Gastrocnemius medialis (tissue), 4 donors: ENCODE data around the gene INPP5J. TPM values are rescaled to one million over a fixed set of nuclear protein-coding genes. Genes with fewer than 3 reads are reported as not detected.

ENCODE experiments used
- ATAC-seq, 2 donors: fragments of 150-250 bp; one replicate each; pipeline ENCODE4 v1.9.1; 2016
- DNase-seq, 2 donors: peaks; one replicate each; pipeline ENCODE4 v3.0.0-alpha.2; 2019
- H3K27ac ChIP-seq, 4 donors: fragments of 200-600 bp; sonication (generic); 1 replicate in 1 of 4; 2 replicates in 3 of 4; pipeline ENCODE4 v1.5.1; 2016 to 2018; ENCODE audit warnings: mild to moderate bottlenecking in 2 of 4, moderate library complexity in 1 of 4
- H3K27me3 ChIP-seq, 3 donors: fragments of 200-600 bp; sonication (generic) in 2 of 3; 1 replicate in 1 of 3; 2 replicates in 2 of 3; pipeline versions ENCODE4 v1.5.1 to v1.6.0; 2016 to 2019; ENCODE audit warnings: mild to moderate bottlenecking in 1 of 3, moderate library complexity in 1 of 3
- H3K36me3 ChIP-seq, 2 donors: fragments of 200-600 bp; sonication (generic) in 1 of 2; one replicate each; pipeline ENCODE4 v1.5.1; 2017 to 2018
- H3K4me1 ChIP-seq, 2 donors: fragments of 200-600 bp; sonication (generic) in 1 of 2; one replicate each; pipeline ENCODE4 v1.5.1; 2016 to 2017; ENCODE audit warnings: mild to moderate bottlenecking in 2 of 2
- H3K4me3 ChIP-seq, 4 donors: fragments of 200-600 bp; sonication (generic) in 3 of 4; 1 replicate in 1 of 4; 2 replicates in 3 of 4; pipeline ENCODE4 v1.5.1; 2016 to 2019; ENCODE audit warnings: mild to moderate bottlenecking in 2 of 4
- H3K9me3 ChIP-seq, 3 donors: fragments of 200-600 bp; sonication (generic) in 2 of 3; 1 replicate in 1 of 3; 2 replicates in 2 of 3; pipeline ENCODE4 v1.5.1; 2016 to 2019
- POLR2A ChIP-seq, 2 donors: fragments of 450-650 bp; IDR thresholded peaks; one replicate each; pipeline ENCODE4 v1.6.1; 2017; ENCODE audit warnings: antibody characterized with exemption in 2 of 2, mild to moderate bottlenecking in 2 of 2, moderate library complexity in 2 of 2
- in situ Hi-C, 4 donors: fragments of 200-750 bp; cut with MboI; loops; one replicate each; pipeline versions ENCODE4 v1.15.0 to v1.8.0; 2017; ENCODE audit warnings: low sequenced_read_pairs in 4 of 4
- intact Hi-C: fragments of 100-400 bp; cut with DNase I; formaldehyde crosslinking; loops from one replicate; pipeline ENCODE4 v1.15.1; 2023; ENCODE audit warnings: low total_unique reads
- total RNA-seq, 4 donors: library from RNA; depleted of rRNA; stranded (reverse); fragments of >200 nt; gene quantifications; one replicate each; pipeline versions ENCODE4 v1.1.0 to v1.2.3, GENCODE V29; 2016
- TF ChIP-seq, protein P1 (sequence below), 5 experiments: fragments of 450-650 bp in 3 of 5; fragments of 200-600 bp in 2 of 5; sonication (generic) in 2 of 5; IDR thresholded peaks in 4 of 5; conservative IDR thresholded peaks in 1 of 5; 1 replicate in 4 of 5; 2 replicates in 1 of 5; pipeline ENCODE4 v1.5.1; 2016 to 2019; ENCODE audit warnings: antibody characterized with exemption in 5 of 5, mild to moderate bottlenecking in 3 of 5, moderate library complexity in 3 of 5

INPP5J gene
- total RNA-seq, 4 donors from 2014 or later = 0.15 to 0.33 (median 0.28) TPM

DNA sequence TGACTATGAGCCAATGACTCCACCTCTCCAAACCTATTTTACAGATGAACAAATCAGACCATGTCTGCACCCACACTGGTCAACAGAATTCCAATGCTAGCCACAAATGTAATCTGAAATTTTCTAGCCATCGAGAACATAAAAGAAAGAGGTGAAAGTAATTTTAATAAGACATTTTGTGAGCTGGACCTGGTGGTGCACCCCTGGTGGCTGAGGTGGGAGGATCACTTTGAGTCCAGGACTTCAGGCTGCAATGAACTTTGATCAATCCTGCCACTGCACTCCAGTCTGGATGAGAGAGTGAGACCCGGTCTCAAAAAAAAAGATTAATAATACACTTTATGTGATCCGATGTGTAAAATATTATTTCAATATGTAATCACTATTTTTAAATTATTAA is 27.8 kb downstream of the INPP5J start:
- peaks cover 7 to 9% of the 10 kb centered on the region in 2 donors for H3K4me1 ChIP-seq
- intact Hi-C loops (no loop called here), in situ Hi-C loops (loop anchor here in 2 of 4 donors (10.0 kb wide), 2 partner anchors 66 to 206 kb away; partner anchors contain the start of gene SMTN (in 1 of the 2))
- H3K27me3 ChIP-seq = no peaks in the 10 kb centered on the region
- no peaks in the 10 kb centered on the region for H3K36me3 ChIP-seq
- no peak for ATAC-seq
- H3K9me3 ChIP-seq = no peaks in the 10 kb centered on the region
- H3K4me3 ChIP-seq = no peak overlapping the region
- no peak overlapping the region for H3K27ac ChIP-seq
- TF ChIP-seq, protein P1, sequence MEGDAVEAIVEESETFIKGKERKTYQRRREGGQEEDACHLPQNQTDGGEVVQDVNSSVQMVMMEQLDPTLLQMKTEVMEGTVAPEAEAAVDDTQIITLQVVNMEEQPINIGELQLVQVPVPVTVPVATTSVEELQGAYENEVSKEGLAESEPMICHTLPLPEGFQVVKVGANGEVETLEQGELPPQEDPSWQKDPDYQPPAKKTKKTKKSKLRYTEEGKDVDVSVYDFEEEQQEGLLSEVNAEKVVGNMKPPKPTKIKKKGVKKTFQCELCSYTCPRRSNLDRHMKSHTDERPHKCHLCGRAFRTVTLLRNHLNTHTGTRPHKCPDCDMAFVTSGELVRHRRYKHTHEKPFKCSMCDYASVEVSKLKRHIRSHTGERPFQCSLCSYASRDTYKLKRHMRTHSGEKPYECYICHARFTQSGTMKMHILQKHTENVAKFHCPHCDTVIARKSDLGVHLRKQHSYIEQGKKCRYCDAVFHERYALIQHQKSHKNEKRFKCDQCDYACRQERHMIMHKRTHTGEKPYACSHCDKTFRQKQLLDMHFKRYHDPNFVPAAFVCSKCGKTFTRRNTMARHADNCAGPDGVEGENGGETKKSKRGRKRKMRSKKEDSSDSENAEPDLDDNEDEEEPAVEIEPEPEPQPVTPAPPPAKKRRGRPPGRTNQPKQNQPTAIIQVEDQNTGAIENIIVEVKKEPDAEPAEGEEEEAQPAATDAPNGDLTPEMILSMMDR (IDR thresholded peaks at IDR 0.05 in 4 of 5, conservative IDR thresholded peaks at IDR 0.05 in 1 of 5) = no peak
- no peak for TF ChIP-seq POLR2A (IDR thresholded peaks at IDR 0.05)
- DNase-seq = no peak

DNA sequence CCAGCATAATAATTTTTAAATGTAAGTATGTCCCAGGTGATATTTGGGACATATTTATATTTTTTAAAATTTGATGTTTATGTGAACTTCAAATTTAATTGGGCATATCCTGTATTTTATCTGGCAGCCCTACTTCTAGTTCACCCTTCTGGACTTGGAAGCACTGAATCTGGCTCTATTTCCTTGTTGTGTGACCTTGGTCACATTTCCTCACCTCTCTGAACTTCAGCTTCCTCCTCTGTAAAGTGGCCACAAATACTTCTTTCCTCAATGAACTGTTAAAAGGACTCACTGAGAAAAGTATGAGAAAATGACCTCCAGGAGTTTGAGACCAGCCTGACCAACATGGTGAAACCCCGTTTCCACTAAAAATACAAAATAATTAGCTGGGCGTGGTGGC is 29.1 kb downstream of the INPP5J start:
- Histone ChIP-seq H3K27ac (no peak overlapping the region), H3K27me3 (no peaks in the 10 kb centered on the region), H3K4me3 (no peak overlapping the region), H3K36me3 (no peaks in the 10 kb centered on the region), H3K9me3 (no peaks in the 10 kb centered on the region), H3K4me1 (peaks cover 9 to 10% of the 10 kb centered on the region in 2 donors)
- in situ Hi-C loops (loop anchor here in 2 of 4 donors (10.0 kb wide), 2 partner anchors 67 to 207 kb away; partner anchors contain the start of gene SMTN (in 1 of the 2)), intact Hi-C loops (no loop called here)
- ATAC-seq (no peak), DNase-seq (no peak)
- TF ChIP-seq, protein P1 (IDR thresholded peaks at IDR 0.05 in 4 of 5, conservative IDR thresholded peaks at IDR 0.05 in 1 of 5) = no peak
- TF ChIP-seq POLR2A (IDR thresholded peaks at IDR 0.05) = no peak

DNA sequence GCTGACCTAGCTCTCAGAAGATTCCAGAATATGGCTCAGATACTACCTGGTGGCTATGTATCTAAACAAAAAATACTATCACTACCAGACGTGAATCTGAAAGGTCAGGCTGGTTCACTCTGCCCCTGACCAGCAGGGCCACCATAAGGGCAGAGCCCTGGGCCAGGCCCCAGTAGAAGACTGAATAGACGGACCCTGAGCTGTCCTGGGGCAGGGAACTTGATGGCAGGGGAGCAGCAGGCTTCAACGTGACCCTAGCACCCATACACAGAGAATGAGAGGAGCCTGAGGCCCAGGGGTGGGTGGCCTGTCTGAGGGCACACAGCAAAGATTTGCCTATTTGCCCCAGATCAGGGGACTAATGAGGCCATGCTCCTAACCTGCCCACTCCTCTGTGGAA is 30.6 kb downstream of the INPP5J start:
- TF ChIP-seq POLR2A (IDR thresholded peaks at IDR 0.05) = no peak
- TF ChIP-seq, protein P1 (IDR thresholded peaks at IDR 0.05 in 4 of 5, conservative IDR thresholded peaks at IDR 0.05 in 1 of 5) = no peak

GRCh38 chr22:31154975-31155374 is 32.2 kb downstream of the INPP5J start:
- DNase-seq (no peak), ATAC-seq (no peak)
- no peaks in the 10 kb centered on the region for H3K36me3 ChIP-seq
- H3K9me3 ChIP-seq = no peaks in the 10 kb centered on the region
- no peak overlapping the region for H3K4me3 ChIP-seq
- in situ Hi-C loops = loop anchor here in 3 of 4 donors (5.0 to 10.0 kb wide), 3 partner anchors 68 to 210 kb away; partner anchors contain the start of gene SMTN (in 1 of the 3)
- H3K4me1 ChIP-seq = peaks cover 0 to 15% of the 10 kb centered on the region in 2 donors
- H3K27me3 ChIP-seq = no peaks in the 10 kb centered on the region
- intact Hi-C loops = loop anchor here (1.0 kb wide), 1 partner anchor 520 kb away; the partner anchor contains the start of gene SLC35E4
- H3K27ac ChIP-seq = peak overlapping the region; percentile 3 to 53 (median 32)
- no peak for TF ChIP-seq POLR2A (IDR thresholded peaks at IDR 0.05)
- TF ChIP-seq, protein P1 (IDR thresholded peaks at IDR 0.05 in 4 of 5, conservative IDR thresholded peaks at IDR 0.05 in 1 of 5) = no peak

More for the DNA sequence above, 30.6 kb downstream of the INPP5J start:
- Histone ChIP-seq H3K4me1 (peaks cover 8 to 10% of the 10 kb centered on the region in 2 donors), H3K36me3 (no peaks in the 10 kb centered on the region), H3K27me3 (no peaks in the 10 kb centered on the region), H3K27ac (no peak overlapping the region), H3K9me3 (no peaks in the 10 kb centered on the region), H3K4me3 (no peak overlapping the region)
- ATAC-seq (no peak), DNase-seq (no peak)
- intact Hi-C loops = no loop called here
- in situ Hi-C loops = loop anchor here in 2 of 4 donors (10.0 kb wide), 2 partner anchors 69 to 209 kb away; partner anchors contain the start of gene SMTN (in 1 of the 2)
